Neuronal stem cell (in vitro differentiated cells): ENCODE measurements around the gene RAMP3.
"Not testable (repeated sequence)": the region's sequence is repeated elsewhere in the genome, so short reads cannot be mapped to it uniquely, and the experiment has no call there.

Experiments
- DNase-seq: peaks from one replicate; pipeline ENCODE4 v3.0.0-alpha.2; 2013; ENCODE audit warnings: low spot score
- H2AFZ ChIP-seq: one replicate; pipeline ENCODE4 v1.6.1; 2013; ENCODE audit warnings: mild to moderate bottlenecking, low read length, inconsistent platforms
- H2AK5ac ChIP-seq: 2 replicates; pipeline ENCODE4 v1.6.1; 2013; ENCODE audit warnings: low read depth, mild to moderate bottlenecking, inconsistent platforms, low read length, moderate library complexity, mixed read lengths
- H2BK120ac ChIP-seq: 2 replicates; pipeline ENCODE4 v1.6.1; 2013; ENCODE audit warnings: low read depth, mild to moderate bottlenecking, inconsistent platforms, low read length, moderate library complexity, mixed read lengths
- H2BK12ac ChIP-seq: one replicate; pipeline ENCODE4 v1.6.1; 2013; ENCODE audit warnings: low read length, inconsistent platforms
- H2BK15ac ChIP-seq: 2 replicates; pipeline ENCODE4 v1.6.1; 2013; ENCODE audit warnings: mild to moderate bottlenecking, low read length, inconsistent platforms, mixed read lengths
- H2BK5ac ChIP-seq: one replicate; pipeline ENCODE4 v1.6.1; 2013; ENCODE audit warnings: inconsistent platforms, mild to moderate bottlenecking, low read length, moderate library complexity
- H3K14ac ChIP-seq: one replicate; pipeline ENCODE4 v1.6.1; 2013; ENCODE audit warnings: low read length, inconsistent platforms
- H3K18ac ChIP-seq: 2 replicates; pipeline ENCODE4 v1.6.1; 2013; ENCODE audit warnings: low read length, inconsistent platforms
- H3K23ac ChIP-seq: 2 replicates; pipeline ENCODE4 v1.6.1; 2013; ENCODE audit warnings: low read depth, mild to moderate bottlenecking, mixed read lengths, low read length, inconsistent platforms; ENCODE audit not compliant: poor library complexity
- H3K27ac ChIP-seq: replicated peaks from 3 replicates; pipeline ENCODE4 v1.5.1; 2013; ENCODE audit warnings: low read length, inconsistent platforms
- H3K27me3 ChIP-seq, 3 experiments: 2 replicates each; pipeline ENCODE4 v1.6.1; 2013; ENCODE audit warnings: low read length in 3 of 3, mild to moderate bottlenecking in 2 of 3, inconsistent platforms in 1 of 3, low read depth in 1 of 3, mixed read lengths in 1 of 3, moderate library complexity in 1 of 3; ENCODE audit not compliant: control insufficient read depth in 3 of 3, insufficient read depth in 3 of 3
- H3K36me3 ChIP-seq, 2 donors: replicated peaks in 1 of 2; 2 replicates each; pipeline ENCODE4 v1.6.1; 2013; ENCODE audit warnings: low read length in 2 of 2; ENCODE audit not compliant: control insufficient read depth in 2 of 2, insufficient read depth in 2 of 2
- H3K4ac ChIP-seq: 2 replicates; pipeline ENCODE4 v1.6.1; 2013; ENCODE audit warnings: inconsistent platforms, mild to moderate bottlenecking, low read length, moderate library complexity
- H3K4me1 ChIP-seq, 2 donors: 1 replicate in 1 of 2; 2 replicates in 1 of 2; pipeline ENCODE4 v1.6.1; 2013; ENCODE audit warnings: low read length in 2 of 2, low read depth in 1 of 2; ENCODE audit not compliant: control insufficient read depth in 2 of 2, insufficient read depth in 1 of 2
- H3K4me2 ChIP-seq: one replicate; pipeline ENCODE4 v1.6.1; 2013; ENCODE audit warnings: mild to moderate bottlenecking, low read length, inconsistent platforms; ENCODE audit not compliant: insufficient read depth, poor library complexity, severe bottlenecking
- H3K4me3 ChIP-seq, 2 donors: 2 replicates each; pipeline ENCODE4 v1.5.1; 2013; ENCODE audit warnings: low read length in 2 of 2, mild to moderate bottlenecking in 2 of 2, inconsistent platforms in 1 of 2, moderate library complexity in 1 of 2
- H3K79me1 ChIP-seq: one replicate; pipeline ENCODE4 v1.6.1; 2013; ENCODE audit warnings: low read depth, mild to moderate bottlenecking, inconsistent platforms, low read length, moderate library complexity
- H3K9ac ChIP-seq: one replicate; pipeline ENCODE4 v1.6.1; 2013; ENCODE audit warnings: mild to moderate bottlenecking, low read depth, low read length, inconsistent platforms; ENCODE audit not compliant: poor library complexity
- H3K9me3 ChIP-seq, 2 donors: replicated peaks in 1 of 2; 2 replicates each; pipeline versions ENCODE3 to v1.6.1; 2013; ENCODE audit warnings: low read length in 2 of 2, mild to moderate bottlenecking in 2 of 2, inconsistent platforms in 1 of 2, low read depth in 1 of 2, mixed read lengths in 1 of 2, moderate library complexity in 1 of 2; ENCODE audit not compliant: control insufficient read depth in 2 of 2, insufficient read depth in 1 of 2
- H4K8ac ChIP-seq: one replicate; pipeline ENCODE4 v1.6.1; 2013; ENCODE audit warnings: low read depth, mild to moderate bottlenecking, inconsistent platforms, low read length, moderate library complexity
- H4K91ac ChIP-seq: one replicate; pipeline ENCODE4 v1.6.1; 2013; ENCODE audit warnings: low read length, low read depth, mild to moderate bottlenecking, inconsistent platforms; ENCODE audit not compliant: poor library complexity
- WGBS, 2 donors: extraction: QIAGEN DNeasy Blood & Tissue Kit; methylation state at CpG; one replicate each; pipeline ENCODE4 v1.1.7; 2013; ENCODE audit warnings: missing lambda C conversion rate in 2 of 2, mixed read lengths in 1 of 2; ENCODE audit not compliant: insufficient read length in 2 of 2, insufficient replicate concordance in 1 of 2; ENCODE audit errors: extremely low coverage in 2 of 2; 5-methylcytosine and 5-hydroxymethylcytosine counted together

Gene RAMP3

DNA sequence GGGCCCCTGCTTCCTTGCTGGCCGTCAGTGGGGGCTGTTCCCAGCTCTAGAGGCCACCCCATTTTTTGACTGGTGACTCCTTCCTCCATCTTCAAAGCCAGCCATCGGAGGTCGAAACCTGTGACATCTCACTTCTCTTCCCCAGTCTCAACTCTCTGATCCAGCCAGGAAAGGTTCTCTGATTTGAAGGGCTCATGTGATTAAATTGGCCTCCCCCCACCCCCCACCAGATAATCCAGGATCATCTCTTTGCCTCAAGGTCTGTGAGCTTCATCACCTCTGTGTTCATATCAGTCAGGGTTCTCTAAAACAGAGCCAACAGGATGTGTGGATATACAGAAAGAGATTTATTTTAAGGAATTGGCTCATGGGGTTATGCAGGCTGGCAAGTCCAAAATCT, 5.6 kb upstream of the RAMP3 start:
- H3K36me3 ChIP-seq = no peaks in the 10 kb centered on the region
- H3K4me2 ChIP-seq = no peak overlapping the region
- H2AK5ac ChIP-seq = no peak overlapping the region
- no peak overlapping the region for H3K14ac ChIP-seq
- H2BK5ac ChIP-seq = no peak overlapping the region
- H3K4me3 ChIP-seq = no peak overlapping the region
- H4K91ac ChIP-seq = no peak overlapping the region
- peaks cover 1% of the 10 kb centered on the region for H3K79me1 ChIP-seq
- DNase-seq = no peak
- WGBS, 2 donors = no CpG with 5 or more reads among the region's 3 CpGs
- no peak overlapping the region for H3K4ac ChIP-seq
- no peak overlapping the region for H2BK120ac ChIP-seq
- no peak overlapping the region for H4K8ac ChIP-seq
- no peak overlapping the region for H3K18ac ChIP-seq
- H2BK15ac ChIP-seq = no peak overlapping the region
- H2BK12ac ChIP-seq = no peak overlapping the region
- no peak overlapping the region for H2AFZ ChIP-seq
- no peak overlapping the region for H3K9ac ChIP-seq
- H3K23ac ChIP-seq = no peak overlapping the region
- H3K4me1 ChIP-seq = peaks cover 0 to 2% of the 10 kb centered on the region in 2 donors
- peaks cover 0 to 21% (median 8%) of the 10 kb centered on the region in 3 experiments for H3K27me3 ChIP-seq
- peaks cover 0 to 2% of the 10 kb centered on the region in 2 donors for H3K9me3 ChIP-seq
- no peak overlapping the region for H3K27ac ChIP-seq

GRCh38 chr7:45153233-45153632, 4.4 kb upstream of the RAMP3 start:
- WGBS, 2 donors = no CpG with 5 or more reads among the region's 3 CpGs

GRCh38 chr7:45153861-45154260, 3.7 kb upstream of the RAMP3 start:
- not testable (repeated sequence) for H3K4ac ChIP-seq
- no CpG with 5 or more reads among the region's 8 CpGs for WGBS, 2 donors

More at GRCh38 chr7:45153233-45153632, 4.4 kb upstream of the RAMP3 start:
- H3K9ac ChIP-seq = peak overlapping the region; percentile 30
- no peak overlapping the region for H2BK12ac ChIP-seq
- peak overlapping the region; percentile 43 for H3K23ac ChIP-seq
- no peak for DNase-seq
- H3K9me3 ChIP-seq = peaks cover 0 to 2% of the 10 kb centered on the region in 2 donors
- no peak overlapping the region for H2AFZ ChIP-seq
- H3K4me2 ChIP-seq = no peak overlapping the region
- H4K8ac ChIP-seq = no peak overlapping the region
- H3K27ac ChIP-seq = no peak overlapping the region
- H2AK5ac ChIP-seq = no peak overlapping the region
- H2BK15ac ChIP-seq = no peak overlapping the region
- no peak overlapping the region for H3K14ac ChIP-seq
- no peaks in the 10 kb centered on the region for H3K36me3 ChIP-seq
- H3K4me1 ChIP-seq = peaks cover 0 to 3% of the 10 kb centered on the region in 2 donors
- H3K4me3 ChIP-seq = peak overlapping the region in 1 of 2 donors; percentile 45
- H4K91ac ChIP-seq = no peak overlapping the region
- H3K79me1 ChIP-seq = peaks cover 1% of the 10 kb centered on the region
- no peak overlapping the region for H2BK120ac ChIP-seq
- H2BK5ac ChIP-seq = no peak overlapping the region
- no peak overlapping the region for H3K4ac ChIP-seq
- peaks cover 3 to 30% (median 16%) of the 10 kb centered on the region in 3 experiments for H3K27me3 ChIP-seq
- H3K18ac ChIP-seq = no peak overlapping the region

DNA sequence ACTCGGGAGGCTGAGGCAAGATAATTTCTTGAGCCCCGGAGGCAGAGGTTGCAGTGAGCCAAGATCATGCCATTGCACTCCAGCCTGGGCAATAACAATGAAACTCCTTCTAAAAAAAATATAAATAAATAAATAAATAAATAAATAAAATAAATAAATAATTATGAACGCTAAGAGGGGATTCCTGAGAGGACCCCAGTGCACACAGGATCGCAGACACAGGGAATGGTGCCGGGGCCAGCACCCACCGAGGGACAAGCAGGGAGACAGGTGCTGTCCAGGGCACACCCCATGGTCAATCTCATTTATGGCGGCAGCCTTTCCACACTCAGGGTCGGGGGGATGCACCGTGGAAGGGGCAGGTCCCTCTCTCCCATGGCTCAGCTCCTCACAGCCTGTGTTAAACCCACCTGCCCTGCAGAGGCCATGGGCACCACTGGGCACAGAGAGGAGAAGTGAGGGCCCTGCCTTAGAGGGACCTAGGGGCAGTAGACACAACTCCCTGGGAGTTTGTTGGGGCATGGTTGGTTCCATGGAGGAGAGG, 2.2 kb upstream of the RAMP3 start:
- Histone ChIP-seq H2BK5ac (no peak overlapping the region), H3K4me1 (peaks cover 0 to 3% of the 10 kb centered on the region in 2 donors), H3K4ac (no peak overlapping the region), H3K9me3 (peaks cover 0 to 4% of the 10 kb centered on the region in 2 donors), H4K91ac (no peak overlapping the region), H3K79me1 (peaks cover 1% of the 10 kb centered on the region), H3K27ac (no peak overlapping the region), H3K4me2 (no peak overlapping the region), H3K9ac (no peak overlapping the region), H3K23ac (no peak overlapping the region), H2AK5ac (peak overlapping the region; percentile 82), H2BK15ac (no peak overlapping the region), H4K8ac (no peak overlapping the region), H2AFZ (no peak overlapping the region), H3K14ac (no peak overlapping the region), H3K4me3 (no peak overlapping the region), H3K18ac (peak overlapping the region; percentile 40), H2BK12ac (no peak overlapping the region), H3K36me3 (no peaks in the 10 kb centered on the region), H2BK120ac (no peak overlapping the region), H3K27me3 (peaks cover 3 to 46% (median 27%) of the 10 kb centered on the region in 3 experiments)
- WGBS, 2 donors = no CpG with 5 or more reads among the region's 9 CpGs
- DNase-seq = no peak

More at GRCh38 chr7:45153861-45154260, 3.7 kb upstream of the RAMP3 start:
- H3K23ac ChIP-seq, H2AFZ ChIP-seq, H3K9me3 ChIP-seq, H2BK5ac ChIP-seq, H4K91ac ChIP-seq, H3K27ac ChIP-seq, H3K79me1 ChIP-seq, H3K4me3 ChIP-seq, H3K4me1 ChIP-seq, H3K18ac ChIP-seq, H2BK12ac ChIP-seq, H2BK15ac ChIP-seq, H4K8ac ChIP-seq, H3K9ac ChIP-seq, H2BK120ac ChIP-seq, H3K14ac ChIP-seq, H3K36me3 ChIP-seq, H2AK5ac ChIP-seq, H3K4me2 ChIP-seq, DNase-seq: not testable (repeated sequence)
- H3K27me3 ChIP-seq = peaks cover 3 to 33% (median 22%) of the 10 kb centered on the region in 3 experiments
